Activated CD8-positive, alpha-beta T cell treated with anti-CD3 and anti-CD28 coated beads, Interleukin-2, amount 10 ng/mL, durations not matched to agents 7 days and 5 days (primary cell): ENCODE results near the gene MLEC. TPM values are rescaled to one million over a fixed set of nuclear protein-coding genes. Genes with fewer than 3 reads are reported as not detected.

ENCODE experiments used
- total RNA-seq, 2 experiments: library from RNA; stranded (reverse); gene quantifications; one replicate each; pipeline ENCODE4 v1.2.3, GENCODE V29; 2021

The MLEC gene
- total RNA-seq, 2 experiments from 2014 or later = 95.0 to 102 TPM

Other genes with a start within 250 kb of the MLEC start
- 100 to 1,000 TPM; 337 to 351 TPM for gene COX6A1, start 249.0 kb upstream of the MLEC start, total RNA-seq
- gene TRIAP1, start 240.8 kb upstream of the MLEC start, total RNA-seq = 10 to 100 TPM; 36.2 to 40.9 TPM
- 10 to 100 TPM; 25.4 to 31.9 TPM for gene GATC, start 240.7 kb upstream of the MLEC start, total RNA-seq
- 100 to 1,000 TPM; 199 to 219 TPM for gene SRSF9, start 217.4 kb upstream of the MLEC start, total RNA-seq
- 100 to 1,000 TPM; 273 to 275 TPM for gene DYNLL1, start 191.0 kb upstream of the MLEC start, total RNA-seq
- gene COQ5, start 158.0 kb upstream of the MLEC start, total RNA-seq = 10 to 100 TPM; 28.6 to 30.6 TPM
- 100 to 1,000 TPM; 192 to 204 TPM for gene RNF10, start 152.8 kb upstream of the MLEC start, total RNA-seq
- gene POP5, start 105.7 kb upstream of the MLEC start, total RNA-seq = 10 to 100 TPM; 63.3 to 64.0 TPM
- gene CABP1, start 46.5 kb upstream of the MLEC start, total RNA-seq = under 1 TPM in 1 of 2 experiments, not detected in 1; 0.34 TPM
- 10 to 100 TPM; 18.5 to 18.9 TPM for gene UNC119B, start 23.3 kb downstream of the MLEC start, total RNA-seq
- gene ACADS, start 38.7 kb downstream of the MLEC start, total RNA-seq = 10 to 100 TPM; 18.6 to 19.1 TPM
- gene SPPL3, start 217.2 kb downstream of the MLEC start, total RNA-seq = 10 to 100 TPM; 23.3 to 27.8 TPM